Activated naive CD4-positive, alpha-beta T cell treated with anti-CD3 and anti-CD28 coated beads, Interleukin-2, amount 50 U/mL, for 72 hours (primary cell): Measurements from ENCODE around the gene LCN1. TPM values are rescaled to one million over a fixed set of nuclear protein-coding genes. Genes with fewer than 3 reads are reported as not detected.
"Not testable (repeated sequence)": the region's sequence is repeated elsewhere in the genome, so short reads cannot be mapped to it uniquely, and the experiment has no call there.

ENCODE experiments used
- ATAC-seq, 2 donors: fragments of 150-1000 bp; cut with Tn5 transposase; 2 replicates each; pipeline ENCODE4 v1.10.0; 2021; ENCODE audit warnings: mild to moderate bottlenecking in 2 of 2, moderate library complexity in 2 of 2
- DNase-seq, 2 donors: peaks; one replicate each; pipeline ENCODE4 v3.0.0; 2021 to 2022; ENCODE audit warnings: low spot score in 2 of 2
- H3K27ac Mint-ChIP-seq, 2 donors: one replicate each; pipeline ENCODE4 v1.8.0; 2022; ENCODE audit warnings: mild to moderate bottlenecking in 2 of 2, mixed read lengths in 2 of 2
- H3K36me3 Mint-ChIP-seq, 2 donors: one replicate each; pipeline ENCODE4 v1.8.0; 2022; ENCODE audit warnings: mixed read lengths in 2 of 2
- H3K9me3 Mint-ChIP-seq, 2 donors: one replicate each; pipeline ENCODE4 v1.8.0; 2022; ENCODE audit warnings: mixed read lengths in 2 of 2
- total RNA-seq, 2 donors: library from RNA; stranded (reverse); gene quantifications; one replicate each; pipeline ENCODE4 v1.2.3, GENCODE V29; 2022

Gene LCN1
- total RNA-seq, 2 donors from 2014 or later: not detected

DNA sequence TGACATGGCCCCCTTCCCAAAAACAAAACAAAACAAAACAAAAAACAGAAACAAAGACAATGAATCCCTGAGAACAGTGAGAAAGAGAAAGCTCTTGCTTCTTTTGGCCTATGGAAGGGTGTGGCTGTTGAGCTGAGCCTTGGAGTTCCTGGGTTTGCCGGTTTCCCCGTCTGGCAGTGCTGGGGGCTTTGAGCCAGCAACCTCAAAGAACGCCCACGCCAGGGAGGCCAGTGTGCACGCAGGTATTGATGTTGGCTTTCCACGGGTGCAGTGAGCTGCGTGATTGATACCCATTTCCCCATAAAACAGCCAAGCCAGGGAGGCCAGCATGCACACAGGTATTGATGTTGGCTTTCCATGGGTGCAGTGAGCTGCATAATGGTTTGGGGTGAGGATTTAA is 8.3 kb upstream of the LCN1 start:
- Mint-ChIP-seq H3K9me3 (peaks cover 15 to 16% of the 10 kb centered on the region in 2 donors), H3K27ac (no peak overlapping the region), H3K36me3 (peaks cover 11 to 16% of the 10 kb centered on the region in 2 donors)
- DNase-seq (no peak), ATAC-seq (no peak)

DNA sequence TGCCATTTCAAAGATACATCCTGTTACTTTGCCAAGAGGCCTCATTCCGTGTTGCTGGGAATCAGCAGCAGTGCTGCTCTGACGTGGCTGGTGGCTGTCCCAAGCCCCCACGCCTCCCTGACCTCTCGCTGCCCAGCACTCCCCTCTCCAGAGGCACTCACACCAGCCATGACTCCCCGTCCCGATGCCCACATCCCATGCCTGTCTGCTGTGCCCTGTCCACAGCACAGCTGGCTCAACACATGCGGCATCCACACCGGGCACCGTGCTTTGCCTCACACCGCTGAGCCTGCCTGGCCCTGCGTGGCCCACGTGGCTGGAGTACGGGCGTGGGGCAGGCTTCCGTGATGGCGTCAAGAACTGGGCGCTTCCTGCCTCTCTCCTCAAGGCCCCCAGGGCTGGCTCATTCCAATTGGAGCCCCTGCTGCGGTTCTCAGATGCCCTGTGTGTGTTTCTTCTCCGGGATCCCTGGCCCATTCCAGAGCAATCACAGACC is 7.8 kb upstream of the LCN1 start:
- DNase-seq (peak in 1 of 2 donors; percentile 50), ATAC-seq (no peak)
- H3K36me3 Mint-ChIP-seq: peaks cover 11% of the 10 kb centered on the region in 2 donors
- no peak overlapping the region for H3K27ac Mint-ChIP-seq
- H3K9me3 Mint-ChIP-seq: peaks cover 10 to 11% of the 10 kb centered on the region in 2 donors

DNA sequence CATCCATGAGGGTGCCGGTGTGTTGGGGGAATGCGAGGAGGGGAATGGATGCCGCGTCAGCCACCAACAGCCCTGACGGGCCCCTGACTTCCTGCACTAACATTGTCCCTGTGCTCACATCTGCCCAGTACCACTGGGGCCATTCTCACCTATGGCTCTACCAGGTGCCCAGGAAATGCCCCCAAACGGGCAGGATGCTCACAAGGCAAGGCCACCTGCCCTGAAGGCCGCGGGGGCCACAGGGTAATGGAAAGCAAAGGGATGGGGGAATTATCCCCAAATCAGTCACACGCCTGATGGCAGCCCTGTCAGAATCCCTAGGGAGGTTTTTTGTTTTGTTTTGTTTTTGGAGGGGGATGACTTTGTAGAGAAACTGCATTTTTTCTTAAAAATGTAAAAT is 7.3 kb upstream of the LCN1 start:
- DNase-seq, H3K9me3 Mint-ChIP-seq, H3K36me3 Mint-ChIP-seq, H3K27ac Mint-ChIP-seq, ATAC-seq: not testable (repeated sequence)

DNA sequence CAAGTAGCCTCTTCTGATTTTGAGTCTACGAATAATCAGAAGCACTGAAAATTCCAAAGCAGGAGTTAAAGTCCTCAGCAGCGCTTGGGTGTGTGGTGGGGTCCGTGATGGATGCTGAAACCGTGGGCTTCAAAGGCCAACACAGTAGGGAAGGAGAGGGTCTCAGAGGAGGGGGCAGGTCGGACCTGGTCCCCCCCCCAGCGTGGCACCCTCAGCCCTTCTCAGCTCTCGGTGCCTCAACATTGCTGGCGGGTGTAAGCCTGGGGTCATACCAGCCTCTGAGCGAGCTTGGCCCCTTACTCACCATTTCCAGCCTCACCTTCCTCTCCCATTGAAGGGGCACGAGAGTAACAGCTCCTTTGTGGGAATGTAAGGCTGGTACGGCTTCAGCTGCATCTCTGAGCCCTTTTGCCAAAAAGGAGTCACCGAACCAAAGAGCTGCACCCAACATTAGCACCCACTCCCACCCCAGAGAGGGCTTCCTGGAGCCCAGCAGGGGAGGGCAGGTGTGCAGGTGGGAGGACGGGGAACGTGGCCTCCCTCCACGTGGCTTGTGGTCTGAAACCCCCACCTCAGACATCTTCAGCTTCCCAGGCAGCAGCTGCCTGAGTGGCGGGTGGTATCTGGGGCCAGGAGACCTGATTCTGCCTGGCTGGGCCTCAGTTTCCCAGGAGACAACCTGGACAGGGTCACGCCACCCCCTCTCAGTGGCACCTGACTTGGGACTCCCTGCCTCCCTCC is 6.7 kb upstream of the LCN1 start:
- Mint-ChIP-seq H3K9me3 (peaks cover under 1 to 1% of the 10 kb centered on the region in 2 donors), H3K36me3 (peaks cover 0 to 1% of the 10 kb centered on the region in 2 donors)
- no peak for ATAC-seq

DNA sequence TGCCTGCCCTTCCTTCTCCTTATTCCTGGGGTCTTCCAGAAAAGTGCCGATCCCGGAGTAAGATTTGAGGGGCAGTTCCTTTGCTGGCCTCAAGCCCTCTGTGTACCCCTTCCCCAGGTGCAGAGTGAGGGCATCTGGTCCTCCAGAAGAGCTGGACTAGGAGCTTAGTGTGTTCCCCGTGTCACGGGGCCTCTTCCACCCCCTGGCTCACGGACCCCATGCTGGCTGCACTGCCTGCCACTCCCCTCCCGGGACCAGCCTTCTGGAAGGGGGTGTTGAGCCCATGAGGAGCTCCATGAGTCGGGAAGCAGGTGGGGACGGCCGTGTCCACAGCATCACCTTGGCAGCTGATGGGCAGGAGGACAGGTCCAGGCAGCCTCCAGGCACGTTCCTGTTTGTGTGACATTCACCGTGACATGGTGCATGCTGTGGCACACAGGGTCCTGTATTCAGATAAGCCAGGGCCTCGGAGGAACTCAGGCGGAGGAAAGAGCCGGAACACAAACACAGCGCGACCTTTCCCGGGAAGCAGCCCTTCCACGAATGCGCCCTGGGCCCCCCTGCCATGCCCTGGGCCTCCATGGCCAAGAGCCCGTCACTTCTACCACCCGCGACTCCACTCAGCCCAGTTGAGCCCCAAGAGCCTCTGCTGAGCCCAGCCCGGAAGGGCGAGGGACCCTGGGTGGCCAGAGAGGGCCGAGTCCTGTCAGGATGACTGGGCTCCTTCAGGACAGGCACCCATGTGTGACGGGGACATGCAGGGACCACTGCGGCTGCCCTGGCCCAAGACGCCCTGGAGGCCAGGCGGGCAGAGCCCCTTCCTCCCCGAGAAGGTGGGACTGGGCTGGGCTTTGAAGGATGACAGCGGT is 5.9 kb upstream of the LCN1 start:
- ATAC-seq: no peak
- Mint-ChIP-seq H3K9me3 (no peaks in the 10 kb centered on the region), H3K27ac (peak overlapping the region in 1 of 2 donors; percentile 56), H3K36me3 (no peaks in the 10 kb centered on the region)
- DNase-seq: no peak

More for the DNA sequence above, 6.7 kb upstream of the LCN1 start:
- no peak overlapping the region for H3K27ac Mint-ChIP-seq
- DNase-seq: peak in 1 of 2 donors; percentile 50

DNA sequence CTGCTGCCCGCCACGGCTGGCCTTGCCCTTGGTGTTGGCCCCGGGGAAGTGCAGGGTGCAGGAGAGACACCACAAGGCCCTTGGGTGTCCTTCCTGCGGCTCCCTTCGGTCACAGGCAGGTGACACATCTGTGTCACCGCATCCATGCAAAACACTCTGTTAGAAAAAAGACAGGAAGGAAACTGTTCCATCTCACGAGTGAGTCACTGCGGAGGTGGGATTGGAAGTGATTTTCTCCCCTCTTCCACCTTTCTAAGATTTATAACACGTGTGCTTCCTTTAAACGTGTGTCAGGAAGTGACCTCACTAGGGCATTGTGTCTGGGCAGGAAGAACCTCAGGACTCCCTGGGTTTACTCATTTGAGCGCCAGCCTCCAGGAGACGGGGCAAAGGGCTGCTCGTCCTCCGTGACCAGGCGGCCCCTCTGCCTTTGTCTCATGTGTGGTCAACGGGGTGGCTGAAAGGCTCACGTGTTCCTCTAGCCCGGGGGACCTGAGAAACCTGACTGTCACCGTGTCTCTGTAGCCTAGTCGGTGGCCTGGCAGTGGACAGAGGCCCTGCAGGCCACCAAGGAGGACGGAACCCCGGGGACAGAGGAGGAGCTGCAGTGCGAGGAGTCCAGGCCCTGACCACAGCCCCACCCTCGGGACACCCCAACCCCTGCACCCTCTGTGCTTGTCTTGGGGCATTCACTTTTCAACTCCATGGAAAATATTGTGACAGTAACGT is 4.9 kb upstream of the LCN1 start:
- DNase-seq (no peak), ATAC-seq (peak; percentile 46 to 64)
- Mint-ChIP-seq H3K36me3 (no peaks in the 10 kb centered on the region), H3K27ac (peak overlapping the region in 1 of 2 donors; percentile 56), H3K9me3 (no peaks in the 10 kb centered on the region)

DNA sequence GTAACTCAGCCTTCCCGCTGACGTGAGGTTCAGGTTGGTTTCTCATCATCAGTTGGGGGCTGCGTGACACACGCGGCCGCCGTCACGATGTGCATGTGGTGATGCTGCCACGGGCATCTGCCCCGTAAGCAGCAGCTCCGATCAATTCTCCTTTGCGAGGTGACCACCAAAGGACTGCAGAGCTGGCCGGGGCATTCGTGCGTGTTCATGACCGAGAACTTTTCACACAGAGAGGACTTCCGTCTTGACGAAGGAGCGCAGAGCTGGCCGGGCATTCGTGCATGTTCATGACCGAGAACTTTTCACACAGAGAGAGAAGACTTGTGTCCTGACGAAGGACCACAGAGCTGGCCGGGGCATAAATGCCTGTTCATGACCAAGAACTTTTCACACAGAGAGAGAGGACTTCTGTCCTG is 3.8 kb upstream of the LCN1 start:
- ATAC-seq: no peak
- Mint-ChIP-seq H3K27ac (no peak overlapping the region), H3K36me3 (no peaks in the 10 kb centered on the region)

DNA sequence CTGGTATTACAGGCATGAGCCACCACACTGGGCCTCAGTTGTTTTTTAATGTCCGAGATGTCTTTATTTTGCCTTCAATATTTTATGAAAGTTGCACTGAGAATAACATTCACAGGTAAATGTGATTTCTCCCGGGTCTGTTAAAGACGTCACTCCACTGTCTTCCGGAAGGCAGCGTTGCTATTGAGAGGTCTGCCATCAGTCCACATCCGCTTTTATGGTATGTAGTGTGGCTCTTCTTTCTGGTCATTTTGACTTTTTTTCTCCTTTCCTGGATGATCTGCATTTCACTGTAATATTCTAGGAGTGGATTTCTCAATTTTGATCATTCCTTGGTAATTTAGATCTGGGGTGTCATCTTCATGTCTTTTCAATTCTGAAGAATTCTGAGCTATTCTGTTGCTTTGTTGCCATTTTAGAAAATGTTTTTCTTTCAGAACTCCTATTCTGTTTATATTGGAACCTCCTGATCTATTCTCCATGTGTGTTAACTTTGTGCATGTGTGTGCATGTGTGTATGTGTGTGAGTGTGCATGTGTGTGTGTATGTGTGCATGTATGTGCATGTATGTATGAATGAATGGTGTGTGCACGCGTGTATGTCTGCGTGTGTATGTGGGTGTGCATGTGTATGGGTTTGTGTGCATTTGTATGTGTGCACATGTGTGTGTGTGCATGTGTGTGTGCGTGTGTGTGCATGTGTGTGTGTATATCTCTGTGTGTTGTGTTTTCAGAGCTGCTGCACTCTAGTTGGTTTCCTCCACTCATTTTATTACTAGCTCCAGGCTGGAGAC is 1.9 kb upstream of the LCN1 start:
- H3K27ac Mint-ChIP-seq: no peak overlapping the region
- no peaks in the 10 kb centered on the region for H3K9me3 Mint-ChIP-seq
- ATAC-seq (no peak), DNase-seq (no peak)
- no peaks in the 10 kb centered on the region for H3K36me3 Mint-ChIP-seq

More for the DNA sequence above, 3.8 kb upstream of the LCN1 start:
- DNase-seq: no peak
- no peaks in the 10 kb centered on the region for H3K9me3 Mint-ChIP-seq

DNA sequence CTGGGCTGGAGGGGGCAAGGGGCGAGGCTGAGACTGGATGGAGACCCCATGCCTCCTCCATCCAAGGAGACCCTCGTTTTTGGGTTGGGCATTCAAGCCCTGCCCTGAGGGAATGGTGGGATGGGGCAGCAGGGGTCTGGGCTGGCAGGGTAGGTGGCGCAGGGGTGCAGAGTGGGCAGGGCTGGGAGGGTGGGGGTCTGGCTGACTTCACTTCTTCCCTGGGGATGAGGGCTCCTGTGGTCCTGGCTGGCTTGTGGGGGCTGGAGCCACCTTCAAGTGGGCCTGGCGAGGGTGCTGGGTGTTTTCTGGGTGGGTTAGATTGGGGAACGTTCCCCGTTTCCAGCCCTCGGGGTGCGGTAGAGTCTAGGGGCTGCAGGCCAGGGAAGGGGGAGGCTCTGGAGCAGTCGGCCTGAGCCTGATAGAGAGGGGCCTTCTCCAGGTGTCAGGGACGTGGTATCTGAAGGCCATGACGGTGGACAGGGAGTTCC is 412 bp downstream of the LCN1 start:
- no peaks in the 10 kb centered on the region for H3K9me3 Mint-ChIP-seq
- ATAC-seq (no peak), DNase-seq (no peak)
- H3K27ac Mint-ChIP-seq: no peak overlapping the region
- no peaks in the 10 kb centered on the region for H3K36me3 Mint-ChIP-seq

DNA sequence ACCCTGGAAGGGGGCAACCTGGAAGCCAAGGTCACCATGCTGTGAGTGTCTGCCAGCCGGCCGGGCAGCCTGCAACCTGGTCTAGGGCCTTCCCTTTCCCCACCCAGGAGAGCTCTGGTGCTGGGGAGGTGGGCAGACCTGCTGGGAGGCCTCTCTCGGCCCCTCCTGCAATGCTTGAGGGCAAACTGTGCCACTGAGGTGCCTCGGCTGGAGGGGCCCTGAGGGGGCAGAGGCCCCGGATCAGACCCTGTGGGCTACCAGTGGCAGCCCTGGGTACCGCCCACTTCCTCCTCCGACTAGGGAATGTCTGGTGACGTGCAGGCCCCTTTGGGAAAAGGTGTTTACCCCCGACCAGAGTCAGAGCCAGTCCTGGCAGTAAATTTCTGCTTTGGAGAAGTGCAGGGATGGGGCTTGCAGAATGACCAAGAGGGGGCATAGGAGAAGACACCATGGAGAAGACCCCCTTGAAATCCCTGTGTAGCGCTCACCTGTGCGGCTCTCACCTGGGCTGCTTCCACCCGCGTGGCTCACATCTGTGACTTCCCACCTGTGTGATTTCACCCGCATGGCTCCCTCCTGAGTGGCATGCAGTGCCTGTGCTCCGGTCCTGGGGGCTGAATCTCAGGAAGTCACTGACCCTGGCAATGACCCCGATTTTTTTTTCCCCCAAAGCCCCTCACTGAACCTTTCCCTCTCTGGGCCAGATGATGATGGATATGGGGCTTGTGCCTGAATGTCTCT is 1.1 kb downstream of the LCN1 start:
- DNase-seq (no peak), ATAC-seq (no peak)
- Mint-ChIP-seq H3K9me3 (no peaks in the 10 kb centered on the region), H3K36me3 (no peaks in the 10 kb centered on the region), H3K27ac (no peak overlapping the region)

DNA sequence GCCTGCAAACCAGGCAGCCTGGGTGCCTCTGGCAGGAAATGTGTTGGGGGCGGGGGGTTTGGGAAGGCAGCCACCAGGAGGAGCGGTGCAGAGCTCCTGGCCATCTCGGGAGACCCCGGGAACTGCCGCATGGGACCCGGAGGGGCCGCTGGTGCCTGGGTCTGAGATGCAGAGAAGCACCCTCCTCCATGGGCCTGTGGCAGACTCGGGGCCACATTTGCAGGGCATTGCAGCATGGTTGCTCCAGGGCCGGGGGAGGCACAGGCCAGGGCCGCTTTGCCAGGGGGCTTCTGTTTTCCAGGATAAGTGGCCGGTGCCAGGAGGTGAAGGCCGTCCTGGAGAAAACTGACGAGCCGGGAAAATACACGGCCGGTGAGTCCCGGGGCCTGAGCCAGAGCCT is 1.7 kb downstream of the LCN1 start:
- no peak for DNase-seq
- no peaks in the 10 kb centered on the region for H3K36me3 Mint-ChIP-seq
- H3K9me3 Mint-ChIP-seq: no peaks in the 10 kb centered on the region
- H3K27ac Mint-ChIP-seq: no peak overlapping the region
- no peak for ATAC-seq

DNA sequence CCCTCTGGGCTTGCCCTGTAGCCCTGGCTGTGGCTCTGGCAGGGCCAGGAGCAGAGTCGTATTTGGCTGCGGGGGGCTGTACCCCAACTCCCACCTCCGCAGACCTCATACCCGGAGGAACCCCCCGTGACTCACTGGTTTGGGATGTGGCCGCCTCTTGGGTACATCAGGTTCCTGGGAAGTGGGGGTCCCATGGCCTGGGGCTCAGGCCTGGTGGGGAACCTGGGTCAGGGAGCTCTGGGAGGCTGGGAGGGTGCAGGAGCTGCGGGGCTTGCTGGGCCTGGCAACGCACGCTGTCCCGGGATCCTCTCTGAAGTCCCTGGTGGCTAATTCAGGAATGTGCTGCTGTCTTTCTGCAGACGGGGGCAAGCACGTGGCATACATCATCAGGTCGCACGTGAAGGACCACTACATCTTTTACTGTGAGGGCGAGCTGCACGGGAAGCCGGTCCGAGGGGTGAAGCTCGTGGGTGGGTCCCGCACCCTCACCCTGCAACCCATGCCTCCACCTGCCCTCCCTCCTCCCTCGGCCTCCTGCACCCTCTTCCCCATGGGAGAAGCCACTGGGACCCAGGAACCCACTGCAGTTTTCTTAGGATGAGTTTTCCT is 2.4 kb downstream of the LCN1 start:
- no peaks in the 10 kb centered on the region for H3K9me3 Mint-ChIP-seq

DNA sequence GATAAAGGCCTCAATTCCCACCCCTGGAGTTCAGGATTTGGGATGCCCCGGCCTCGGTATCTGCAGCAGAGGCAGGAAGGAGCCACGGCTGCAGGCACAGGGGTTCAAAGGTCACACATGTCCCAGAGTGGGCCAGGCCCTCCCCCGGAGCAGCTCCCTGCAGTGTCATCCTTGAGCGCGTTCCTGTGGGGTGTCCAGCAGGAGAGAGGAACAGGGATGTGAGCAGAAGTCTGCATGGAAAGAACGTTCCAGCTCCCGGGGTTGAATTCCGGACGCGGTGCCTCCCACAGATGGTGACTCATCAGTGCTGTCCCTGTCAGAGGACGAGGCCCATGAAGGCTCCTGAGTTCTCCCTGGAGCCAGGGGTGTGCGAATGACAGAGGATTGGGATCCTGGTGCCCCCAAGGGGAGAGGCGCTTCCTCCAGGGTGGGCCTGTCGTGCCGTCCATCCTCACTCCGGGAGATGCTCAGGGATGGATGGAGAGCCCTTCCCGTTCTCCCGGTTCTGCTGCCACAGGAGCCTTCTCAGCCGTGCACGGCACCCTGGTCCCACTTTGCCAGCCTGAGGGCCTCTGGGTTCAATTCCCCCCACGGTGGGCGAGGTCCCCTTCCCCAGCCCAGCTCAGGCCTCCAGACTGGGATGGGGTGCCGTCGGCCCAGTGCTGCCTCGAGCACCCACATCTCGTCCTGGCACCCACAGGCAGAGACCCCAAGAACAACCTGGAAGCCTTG is 3.1 kb downstream of the LCN1 start:
- Mint-ChIP-seq H3K9me3 (no peaks in the 10 kb centered on the region), H3K36me3 (no peaks in the 10 kb centered on the region), H3K27ac (no peak overlapping the region)
- DNase-seq: no peak
- ATAC-seq: no peak

More for the DNA sequence above, 2.4 kb downstream of the LCN1 start:
- no peak for ATAC-seq
- H3K36me3 Mint-ChIP-seq: no peaks in the 10 kb centered on the region
- H3K27ac Mint-ChIP-seq: no peak overlapping the region
- no peak for DNase-seq

DNA sequence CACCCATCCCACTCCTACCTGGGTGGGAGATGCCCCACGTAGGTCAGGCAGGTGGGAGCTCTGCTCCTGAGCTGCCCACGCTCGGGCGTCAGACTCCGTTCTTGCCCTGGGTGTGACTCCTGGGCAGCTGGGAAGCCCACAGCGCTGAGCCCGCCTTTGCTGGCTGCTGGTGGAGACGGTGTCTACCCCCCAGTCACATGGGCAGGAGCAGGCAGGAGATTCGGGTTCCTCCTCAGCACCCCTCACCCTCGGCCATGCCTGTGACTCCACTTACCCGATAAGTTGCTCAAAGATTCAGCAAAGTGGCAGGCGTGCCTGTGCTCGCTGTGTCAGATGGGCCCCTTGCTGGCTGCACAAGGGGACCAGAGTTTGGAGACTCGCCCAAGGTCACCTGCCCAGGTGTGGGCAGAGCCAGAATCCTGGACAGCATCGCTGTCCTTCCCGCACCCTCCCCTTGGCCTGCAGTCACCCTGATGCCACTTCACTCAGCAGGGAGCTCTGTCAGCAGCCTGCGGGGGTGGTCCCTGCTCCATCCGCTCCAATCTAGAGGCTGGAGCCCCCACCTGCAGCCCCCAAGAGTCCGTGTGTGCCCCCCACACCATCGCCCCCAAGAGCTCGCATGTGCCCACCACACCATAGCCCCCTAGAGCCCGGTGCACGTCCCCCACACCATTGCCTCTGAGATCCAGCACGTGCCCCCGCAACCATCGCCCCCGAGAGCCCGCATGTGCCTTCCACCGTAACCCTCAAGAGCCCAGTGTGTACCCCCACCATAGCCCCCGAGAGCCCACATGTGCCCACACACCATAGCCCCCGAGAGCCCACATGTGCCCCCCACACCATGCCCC is 4.2 kb downstream of the LCN1 start:
- Mint-ChIP-seq H3K9me3 (no peaks in the 10 kb centered on the region), H3K27ac (no peak overlapping the region), H3K36me3 (no peaks in the 10 kb centered on the region)
- no peak for ATAC-seq
- no peak for DNase-seq
